ENCODE measurements around the gene HEPHL1.
"Not testable (repeated sequence)": the region's sequence is repeated elsewhere in the genome, so short reads cannot be mapped to it uniquely, and the experiment has no call there.

HEPHL1 gene

DNA sequence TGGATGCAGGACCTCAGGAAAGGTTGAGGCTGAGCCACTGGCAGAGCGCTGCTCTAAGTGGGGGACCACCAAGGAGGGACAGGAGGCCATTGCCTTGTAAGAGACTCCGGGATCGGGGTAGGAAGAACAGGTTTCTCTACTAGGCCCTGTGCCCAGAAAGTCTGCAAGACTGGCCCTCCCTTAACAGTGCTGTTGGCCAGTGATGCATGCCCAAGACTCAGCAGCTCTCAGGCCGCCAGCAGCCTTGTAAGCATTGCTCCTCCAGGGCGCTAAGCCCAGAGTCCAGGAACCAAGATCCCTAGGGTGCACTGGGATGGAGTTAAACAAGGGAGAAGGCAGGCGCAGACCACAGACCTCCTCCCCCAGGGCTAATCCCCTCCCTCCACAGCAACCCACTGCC is 68.2 kb downstream of the HEPHL1 start:
- no peak for DNase-seq

DNA sequence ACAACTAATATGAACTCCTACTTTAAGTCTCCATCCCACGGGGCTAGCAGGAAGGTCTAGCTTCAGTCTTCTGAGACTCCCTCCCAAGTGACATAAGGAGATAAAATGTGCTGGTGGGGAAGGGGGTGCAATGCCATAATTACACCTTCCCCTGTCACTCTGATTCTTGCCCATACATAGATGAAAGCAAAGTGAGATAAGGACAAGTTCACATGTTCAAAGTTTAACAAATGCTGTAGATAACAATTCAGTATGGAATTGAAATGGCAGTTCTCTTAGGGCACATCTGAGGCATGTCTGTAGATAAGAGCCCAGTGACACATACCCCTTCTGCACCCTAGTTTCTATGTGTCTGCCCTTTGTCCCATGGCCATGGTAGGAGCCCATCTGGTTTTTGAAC is 69.2 kb downstream of the HEPHL1 start:
- DNase-seq, result no peak

DNA sequence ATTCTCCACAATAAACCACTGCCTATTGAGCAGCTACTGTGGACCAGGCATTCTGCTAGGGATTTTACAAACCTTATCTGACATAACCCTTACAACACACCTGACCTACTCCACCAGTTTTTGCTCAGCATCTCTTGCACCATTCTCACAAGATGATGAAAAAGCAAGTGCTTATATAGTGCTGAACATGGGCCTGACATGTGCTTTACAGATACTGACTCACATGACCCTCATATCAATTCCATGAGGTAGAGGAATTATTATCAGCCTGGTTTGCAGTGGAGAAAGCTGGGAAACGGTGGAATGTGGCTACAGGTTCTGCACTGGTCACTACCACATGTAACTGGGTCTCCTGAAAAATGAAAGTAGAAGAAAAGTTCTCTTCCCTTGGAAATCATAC is 69.9 kb downstream of the HEPHL1 start:
- no peak for DNase-seq

DNA sequence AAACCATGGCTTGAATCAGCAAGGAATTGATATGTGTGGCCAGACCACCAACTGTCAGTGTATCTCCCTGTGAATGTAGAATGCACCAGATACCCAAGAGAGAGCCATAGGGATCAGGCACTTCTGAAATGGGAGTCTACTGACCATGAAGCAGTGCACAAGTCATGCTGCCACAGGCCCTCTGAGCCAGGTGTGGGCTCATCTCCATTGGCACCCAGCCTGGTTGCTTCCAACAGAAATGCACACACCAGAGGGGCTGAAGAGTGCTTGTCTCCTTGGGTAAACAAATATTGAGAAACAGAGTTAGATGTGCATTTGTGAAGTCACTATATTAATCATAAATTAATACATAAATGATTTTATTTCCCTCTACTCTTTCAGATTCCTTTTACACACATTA is 79.1 kb downstream of the HEPHL1 start:
- no peak for DNase-seq

DNA sequence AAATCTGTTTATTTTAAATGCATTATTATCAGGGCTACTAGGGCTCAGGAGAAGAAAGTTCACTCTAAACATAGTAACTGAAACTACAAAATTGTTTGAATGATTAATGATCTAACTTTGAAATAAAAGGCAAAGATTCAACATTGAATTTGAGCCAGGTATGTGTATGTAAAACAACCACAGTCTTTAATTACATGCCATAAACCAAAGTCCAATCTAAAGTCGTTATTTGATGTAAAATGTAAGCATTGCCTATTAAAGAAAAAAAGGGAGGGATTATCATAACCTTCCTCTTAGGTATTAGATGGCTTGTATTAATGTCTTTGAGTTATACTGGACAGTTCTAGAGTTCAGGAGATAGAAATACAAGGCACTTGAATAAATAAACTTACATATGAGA is 82.3 kb downstream of the HEPHL1 start:
- no peak for DNase-seq

DNA sequence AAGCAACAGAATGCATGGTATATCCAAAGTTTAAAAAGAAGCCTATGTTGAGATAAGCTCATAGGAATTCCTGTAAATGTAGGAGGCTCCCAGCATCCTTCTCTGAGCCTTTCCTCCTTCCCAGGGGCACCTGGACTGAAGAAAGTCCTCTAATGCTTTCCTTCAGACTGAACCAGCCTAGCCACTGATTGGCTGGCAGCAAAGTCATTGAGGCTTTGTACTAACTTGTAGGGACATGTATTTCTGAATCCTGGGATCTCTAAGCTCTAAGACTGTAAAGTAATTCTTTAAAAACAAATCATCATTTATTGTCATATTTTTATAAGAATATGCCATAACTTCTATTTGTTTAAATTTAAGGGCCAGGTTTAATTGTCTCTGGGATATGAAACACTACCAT is 83.6 kb downstream of the HEPHL1 start:
- DNase-seq, result no peak

DNA sequence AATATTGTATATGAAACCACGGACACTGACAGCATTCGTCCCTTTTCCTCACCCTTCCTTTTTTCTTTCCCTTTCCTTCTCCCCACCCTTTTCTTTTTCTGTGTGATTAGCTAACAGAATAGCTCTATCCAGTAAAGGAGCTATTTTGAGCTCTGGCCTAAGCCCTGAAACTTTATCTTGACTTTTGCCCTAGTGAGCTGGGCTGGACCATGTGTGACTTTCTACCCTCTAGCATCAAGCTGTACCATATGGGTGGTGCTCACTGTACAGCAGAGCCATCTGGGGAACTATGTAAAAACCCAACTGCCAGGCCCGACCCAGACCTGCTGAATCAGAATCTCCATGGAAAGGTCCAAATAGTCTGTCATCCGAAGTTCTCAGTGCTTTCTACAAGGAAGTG is 85.6 kb downstream of the HEPHL1 start:
- DNase-seq, result no peak

DNA sequence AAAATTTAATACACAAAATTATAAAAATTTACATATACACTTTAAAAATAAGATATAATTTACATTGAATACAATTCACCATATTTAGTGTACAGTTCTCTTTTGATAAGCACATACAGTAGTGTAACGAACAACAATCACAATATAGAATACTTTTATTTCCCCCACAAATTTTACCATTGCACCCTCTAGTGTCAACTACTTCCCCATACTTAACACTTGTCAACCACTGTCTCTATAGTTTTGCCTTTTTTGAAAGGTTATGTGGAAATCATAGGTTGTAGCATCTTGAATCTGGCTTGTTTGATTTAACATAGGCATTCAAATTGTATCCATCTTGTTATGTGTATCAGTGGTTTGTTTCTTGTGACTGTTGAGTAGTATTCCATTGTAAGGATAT is 86.2 kb downstream of the HEPHL1 start:
- DNase-seq, result no peak

DNA sequence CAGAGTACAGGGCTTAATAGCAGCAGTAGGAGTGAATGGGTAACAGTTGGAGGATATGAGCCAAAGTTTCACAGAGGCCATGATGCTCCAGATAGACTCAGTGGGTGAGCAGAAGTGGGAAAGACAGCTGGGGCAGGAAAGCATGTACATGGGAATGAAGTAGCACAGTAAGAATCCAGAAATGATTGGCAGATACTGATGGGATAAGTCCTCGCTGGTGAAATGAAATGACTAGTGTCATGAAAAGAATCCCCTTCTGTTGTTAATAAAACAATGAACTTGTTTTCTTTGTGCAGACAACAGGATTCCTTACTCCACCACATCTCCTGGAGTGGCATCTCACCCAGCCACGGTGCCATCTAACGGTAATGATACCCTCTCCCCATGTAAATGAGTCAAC is 90.1 kb downstream of the HEPHL1 start:
- no peak for DNase-seq

DNA sequence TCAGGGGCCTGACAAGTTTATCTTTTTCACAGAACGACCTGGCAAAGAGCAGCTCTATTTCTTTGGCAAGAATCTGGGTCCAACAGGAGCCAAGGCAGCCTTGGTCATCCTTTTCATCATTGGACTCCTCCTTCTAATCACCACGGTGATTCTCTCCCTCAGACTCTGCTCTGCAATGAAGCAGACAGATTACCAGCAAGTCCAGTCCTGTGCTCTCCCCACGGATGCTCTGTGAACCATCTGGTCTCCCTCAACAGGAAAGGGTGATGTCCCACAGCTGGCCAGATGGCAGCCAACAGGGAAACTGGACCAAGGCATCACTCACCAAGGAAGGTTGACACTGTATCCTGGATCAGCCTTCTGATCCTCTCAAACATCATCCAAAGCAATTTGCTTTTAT is 90.5 kb downstream of the HEPHL1 start:
- no peak for DNase-seq

DNA sequence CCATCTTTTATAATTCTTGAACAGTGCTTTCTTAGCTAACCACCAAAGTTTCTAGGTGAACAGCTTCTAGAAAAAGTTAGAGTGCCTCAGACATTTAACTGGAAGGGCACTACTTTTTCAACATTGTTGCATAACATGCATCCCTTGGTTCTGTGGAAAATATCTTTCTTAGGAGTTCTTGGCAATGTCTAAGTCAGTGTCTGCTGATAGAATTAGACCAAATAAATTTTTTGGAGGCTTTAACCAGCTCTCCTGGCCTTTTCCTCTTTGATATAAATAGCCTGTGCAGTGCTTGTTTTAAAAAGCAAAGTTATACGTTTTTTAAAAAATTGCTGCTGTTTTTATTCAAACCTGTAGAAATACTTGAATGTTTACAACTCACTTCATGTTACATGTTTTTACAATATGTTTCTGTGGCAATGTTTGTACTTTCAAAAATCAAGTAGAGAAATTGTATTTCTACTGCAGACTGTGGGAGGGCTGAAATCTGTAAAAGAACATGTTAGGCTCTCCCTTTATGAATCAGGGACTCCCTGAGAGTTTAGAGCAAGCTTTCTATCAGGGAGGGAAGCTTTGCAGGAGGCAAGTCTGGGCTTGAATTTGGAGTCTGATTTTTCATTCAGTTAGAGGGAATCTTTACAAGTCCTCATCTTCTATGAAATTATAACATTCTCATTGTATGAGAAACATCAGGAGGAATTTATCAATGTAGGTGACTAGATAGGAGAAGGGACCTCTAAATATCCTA is 91.2 kb downstream of the HEPHL1 start:
- DNase-seq, result no peak

DNA sequence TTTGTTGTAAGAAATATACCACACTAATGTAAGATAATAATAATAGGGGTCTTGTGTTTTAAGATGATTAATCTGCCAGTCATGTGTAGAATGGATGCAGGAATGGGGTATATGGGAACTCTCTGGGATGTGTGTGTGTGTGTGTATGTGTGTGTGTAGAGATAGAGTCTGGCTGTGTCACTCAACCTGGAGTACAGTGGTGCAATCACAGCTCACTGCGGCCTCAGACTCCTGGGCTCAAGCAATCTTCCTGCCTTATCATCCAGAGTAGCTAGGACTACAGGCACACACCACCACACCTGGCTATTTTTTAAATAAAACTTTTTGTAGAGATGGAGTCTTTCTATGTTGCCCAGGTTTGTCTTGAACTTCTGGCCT is 96.0 kb downstream of the HEPHL1 start:
- no peak for DNase-seq

DNA sequence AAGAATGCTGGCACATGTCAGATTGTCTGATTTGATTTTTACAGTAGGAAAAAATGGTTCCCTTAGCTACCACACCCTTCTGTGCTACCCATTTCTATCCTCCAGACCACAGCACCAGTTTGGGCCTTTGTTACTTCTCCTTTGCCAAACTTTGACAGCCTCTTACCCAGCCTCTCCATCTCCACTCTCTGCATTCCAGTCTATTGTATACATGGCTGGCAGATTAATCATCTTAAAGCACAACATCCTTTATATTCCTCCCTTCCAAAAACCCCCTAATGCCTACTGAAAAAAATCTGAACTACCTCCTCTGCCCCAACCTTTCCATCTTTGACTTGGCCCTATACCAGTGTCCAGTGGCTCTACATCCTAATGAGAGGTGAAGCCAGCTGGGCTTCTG is 96.7 kb downstream of the HEPHL1 start:
- DNase-seq, result no peak

DNA sequence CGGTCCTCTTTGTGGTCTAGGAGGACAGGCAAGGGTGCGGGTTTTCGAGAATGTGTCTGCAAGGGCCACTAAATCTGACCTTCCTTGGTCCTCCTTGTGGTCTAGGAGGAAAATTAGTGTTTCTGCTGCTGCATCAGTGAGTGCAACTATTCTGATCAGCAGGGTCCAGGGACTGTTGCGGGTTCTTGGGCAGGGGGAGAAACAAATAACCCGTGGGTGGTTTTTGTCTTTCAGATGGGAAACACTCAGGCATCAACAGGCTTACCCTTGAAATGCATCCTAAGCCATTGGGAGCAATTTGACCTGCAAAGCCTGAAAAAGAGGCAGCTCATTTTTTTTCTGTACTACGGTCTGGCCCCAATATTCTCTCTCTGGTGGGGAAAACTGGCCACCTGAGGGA is 98.5 kb downstream of the HEPHL1 start:
- DNase-seq, result not testable (repeated sequence)

DNA sequence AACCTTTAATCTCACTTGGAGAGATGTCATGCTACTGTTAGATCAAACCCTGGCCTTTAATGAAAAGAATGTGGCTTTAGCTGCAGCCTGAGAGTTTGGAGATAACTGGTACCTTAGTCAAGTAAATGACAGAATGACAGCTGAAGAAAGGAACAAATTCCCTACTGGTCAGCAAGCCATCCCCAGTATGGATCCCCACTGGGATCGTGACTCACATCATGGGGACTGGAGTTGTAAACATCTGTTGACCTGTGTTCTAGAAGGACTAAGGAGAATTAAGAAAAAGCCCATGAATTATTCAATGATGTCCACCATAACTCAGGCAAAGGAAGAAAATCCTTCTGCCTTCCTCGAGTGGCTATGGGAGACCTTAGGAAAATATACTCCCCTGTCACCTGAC is 99.4 kb downstream of the HEPHL1 start:
- not testable (repeated sequence) for DNase-seq

DNA sequence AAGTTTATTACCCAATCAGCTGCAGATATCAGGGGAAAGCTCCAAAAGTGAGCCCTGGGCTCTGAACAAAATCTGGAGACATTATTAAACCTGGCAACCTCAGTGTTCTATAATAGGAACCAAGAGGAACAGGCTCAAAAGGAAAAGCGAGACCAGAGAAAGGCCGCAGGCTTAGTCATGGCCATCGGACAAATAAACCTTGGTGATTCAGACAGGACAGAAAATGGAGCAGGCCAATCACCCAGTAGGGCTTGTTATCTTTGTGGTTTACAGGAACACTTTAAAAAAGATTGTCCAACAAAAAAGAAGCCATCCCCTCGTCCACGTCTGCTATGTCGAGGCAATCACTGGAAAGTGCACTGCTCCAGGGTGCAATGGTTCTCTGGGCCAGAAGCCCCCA is 99.8 kb downstream of the HEPHL1 start:
- no peak for DNase-seq

DNA sequence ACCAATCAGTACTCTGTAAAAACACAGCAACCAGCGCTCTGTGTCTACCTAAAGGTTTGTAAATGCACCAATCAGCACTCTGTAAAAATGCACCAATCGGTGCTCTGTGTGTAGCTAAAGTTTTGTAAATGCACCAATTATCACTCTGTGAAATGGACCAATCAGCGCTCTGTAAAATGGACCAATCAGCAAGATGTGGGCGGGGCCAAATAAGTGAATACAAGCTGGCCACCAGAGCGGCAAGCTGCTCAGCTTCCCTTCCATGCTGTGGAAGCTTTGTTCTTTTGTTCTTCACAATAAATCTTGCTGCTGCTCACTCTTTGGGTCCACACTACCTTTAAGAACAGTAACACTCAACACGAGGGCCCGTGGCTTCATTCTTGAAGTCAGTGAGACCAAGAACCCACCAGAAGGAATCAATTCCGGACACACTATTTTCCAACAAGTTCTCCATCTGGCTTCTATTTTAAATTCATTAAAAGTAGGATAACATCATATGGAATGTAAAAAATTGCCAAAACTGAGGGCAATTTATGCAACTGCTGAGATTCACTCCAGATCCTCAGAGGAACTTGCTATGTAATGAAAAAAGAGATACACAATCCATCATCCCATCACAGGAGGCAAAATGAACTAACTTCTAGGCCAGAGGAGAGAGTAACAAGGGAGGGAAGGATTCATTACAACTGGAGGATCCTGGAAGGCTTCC is 104.4 kb downstream of the HEPHL1 start:
- DNase-seq, result no peak

DNA sequence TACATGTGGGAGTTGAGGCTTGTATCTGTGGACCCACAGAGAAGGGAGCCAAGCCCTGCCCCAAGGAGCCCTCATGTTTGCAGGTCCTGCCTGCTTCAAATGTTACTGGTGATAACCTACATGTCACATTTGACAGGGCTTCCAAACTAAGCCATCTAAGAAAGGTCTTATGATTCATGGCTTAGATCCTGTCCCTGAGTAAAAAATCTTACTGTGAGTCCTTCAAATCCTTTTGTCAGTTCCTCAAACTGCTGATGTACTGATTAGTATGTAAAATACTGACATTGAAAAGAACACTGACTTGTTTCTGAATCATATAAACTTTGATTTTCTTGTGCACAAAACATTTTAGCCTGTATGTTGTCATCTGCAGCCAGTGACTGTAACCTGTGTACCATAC is 106.5 kb downstream of the HEPHL1 start:
- DNase-seq, result no peak

DNA sequence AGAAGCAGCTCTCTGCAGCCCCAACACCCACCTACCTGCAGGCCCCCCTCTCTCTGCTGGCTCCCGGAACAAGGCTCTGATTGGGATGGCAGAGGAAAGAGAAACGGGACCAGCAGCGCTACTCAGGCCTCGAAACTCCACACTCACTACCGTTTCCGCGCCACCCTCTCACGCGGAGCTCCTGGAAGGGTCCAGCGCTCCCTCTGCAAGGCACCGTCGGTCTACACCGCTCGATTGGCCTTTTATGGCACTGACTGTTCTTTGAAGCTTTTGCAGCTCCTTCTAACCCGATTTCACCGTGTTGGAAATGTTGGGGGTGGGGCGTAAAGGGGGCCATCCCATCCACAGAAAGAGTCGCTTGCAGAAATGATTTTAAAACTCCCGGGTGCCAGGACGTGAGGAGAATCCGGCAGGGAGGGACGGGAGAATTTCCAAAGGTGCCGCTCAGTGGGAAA is 107.2 kb downstream of the HEPHL1 start:
- DNase-seq, result no peak

DNA sequence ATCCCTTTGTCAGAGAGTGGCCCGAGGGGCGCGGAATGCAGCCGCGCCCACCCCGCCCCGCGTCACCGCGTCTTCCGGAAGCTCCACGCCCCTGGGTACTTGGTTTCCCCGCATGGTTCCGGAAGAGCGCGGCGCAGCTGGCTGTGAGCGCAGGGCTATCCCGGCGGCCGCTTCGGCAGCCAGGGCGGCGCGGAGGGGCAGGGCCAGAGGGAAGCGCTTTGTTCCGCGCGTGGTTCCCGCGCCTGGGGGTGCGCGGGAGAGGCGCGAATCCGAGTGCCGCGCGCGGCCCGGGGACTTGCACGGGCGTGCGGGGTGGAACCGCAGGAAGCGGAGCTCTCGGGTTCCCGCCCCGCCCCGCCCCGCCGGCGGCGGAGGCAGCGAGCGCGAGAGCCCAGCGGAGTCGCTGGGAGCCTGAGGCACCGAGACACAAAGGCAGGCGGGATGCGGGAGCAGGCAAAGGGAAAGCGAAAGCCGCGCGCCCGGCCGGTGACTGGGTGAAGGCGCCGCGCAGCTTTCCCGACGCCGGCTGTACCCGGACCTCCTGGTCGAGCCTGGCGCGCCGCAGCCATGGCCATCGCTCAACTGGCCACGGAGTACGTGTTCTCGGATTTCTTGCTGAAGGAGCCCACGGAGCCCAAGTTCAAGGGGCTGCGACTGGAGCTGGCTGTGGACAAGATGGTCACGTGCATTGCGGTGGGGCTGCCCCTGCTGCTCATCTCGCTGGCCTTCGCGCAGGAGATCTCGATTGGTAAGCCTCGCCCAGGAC is 107.8 kb downstream of the HEPHL1 start, which contains the start of gene PANX1:
Gene PANX1, plus strand, starts transcription at position 96 of the 766 bp plus-strand sequence. Its CDS starts 472 bp downstream, at position 568.
- peak; percentile 91 for DNase-seq

DNA sequence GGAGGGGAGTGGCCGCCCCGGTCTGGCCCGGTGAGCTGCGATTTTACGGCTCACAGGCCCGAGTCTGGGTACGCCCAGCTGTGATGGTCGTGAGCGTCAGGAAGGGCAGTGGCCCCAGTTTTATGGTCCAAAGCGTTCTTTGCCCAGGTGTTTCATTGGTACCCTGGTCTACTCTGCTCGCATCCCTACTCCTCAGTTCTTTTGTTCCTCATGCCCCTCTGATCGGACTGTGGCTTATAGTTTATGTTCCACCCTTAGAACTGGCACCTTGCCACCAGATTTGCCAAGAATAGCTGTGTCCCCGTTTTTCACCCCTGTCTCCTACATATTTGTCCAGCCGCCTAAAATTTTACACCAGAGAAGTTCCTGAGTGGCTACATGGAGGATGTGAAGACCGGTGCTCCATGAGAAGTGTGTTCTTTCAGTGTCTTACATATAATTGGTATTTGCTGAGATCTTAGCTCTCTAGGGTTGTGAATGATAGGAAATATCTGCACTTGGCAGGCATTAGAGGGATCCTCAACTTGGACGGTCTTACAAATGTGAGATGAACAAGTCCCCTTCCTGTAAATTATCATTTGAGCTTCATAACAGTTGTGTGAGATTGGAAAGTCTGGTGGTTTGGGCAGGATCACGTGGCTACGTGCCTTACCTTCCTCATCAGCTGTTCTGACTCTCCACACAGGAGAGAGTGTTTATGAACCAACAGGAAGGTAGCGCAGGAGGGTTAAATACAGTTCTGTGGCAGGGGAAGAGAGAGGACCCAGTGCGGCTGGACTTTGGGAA is 108.6 kb downstream of the HEPHL1 start:
- DNase-seq, result no peak

DNA sequence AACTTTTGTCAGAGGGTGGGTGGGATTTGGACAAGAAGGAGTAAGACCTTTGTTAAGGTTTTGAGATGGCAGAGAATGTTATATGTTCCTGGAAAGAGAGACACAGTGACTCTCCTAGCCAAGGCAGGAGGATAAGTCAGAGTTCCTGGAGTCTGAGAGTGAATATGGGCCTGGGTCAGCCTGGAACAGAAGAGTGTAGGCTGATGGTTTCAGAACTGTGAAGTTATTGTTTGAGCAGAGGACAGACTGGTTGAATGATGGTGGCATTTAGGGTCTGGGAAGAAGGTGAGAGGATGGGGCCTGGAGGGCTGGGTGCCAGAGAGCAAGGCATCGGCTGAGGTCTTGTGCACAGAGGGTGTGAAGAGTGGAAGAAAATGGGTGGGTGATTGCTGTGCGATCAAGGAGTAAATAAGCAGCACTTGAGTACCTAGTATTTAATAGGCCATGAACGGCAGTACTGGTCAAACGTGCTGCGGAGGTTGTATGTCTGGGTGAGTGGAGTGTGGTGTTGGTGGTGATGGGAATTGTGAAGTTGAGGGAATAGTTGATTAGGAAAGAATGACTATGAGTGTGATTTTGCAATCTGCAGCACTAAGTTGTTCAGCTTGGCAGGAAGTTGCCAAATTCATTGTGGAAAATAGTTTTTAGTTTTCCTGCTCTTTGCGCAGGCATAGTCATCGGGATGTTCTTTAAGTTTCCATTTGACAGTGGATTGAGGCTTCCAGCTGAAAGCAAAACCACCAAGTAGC is 109.3 kb downstream of the HEPHL1 start:
- no peak for DNase-seq

Data from right hindlimb (tissue), 1 donor.